K562 (cell line): ENCODE measurements around the gene CHD8. TPM values are rescaled to one million over a fixed set of nuclear protein-coding genes. Genes with fewer than 3 reads are reported as not detected.

Source experiments
- BRD4 ChIP-seq: fragments of 200-600 bp; sonication (generic); IDR thresholded peaks from 2 replicates; pipeline ENCODE4 v1.6.1; 2017; ENCODE audit warnings: inconsistent platforms
- CREB3 ChIP-seq: fragments of 450-650 bp; conservative IDR thresholded peaks from 2 replicates; pipeline ENCODE4 v1.6.1; 2016; ENCODE audit warnings: missing genetic modification characterization, low read depth, mild to moderate bottlenecking, missing compliant biosample characterization, moderate library complexity
- CREB3L1 ChIP-seq: fragments of 450-650 bp; IDR thresholded peaks from 2 replicates; pipeline ENCODE4 v1.6.1; 2014; ENCODE audit warnings: low read depth, mild to moderate bottlenecking, moderate library complexity, borderline replicate concordance
- E2F5 ChIP-seq: sonication (generic); formaldehyde crosslinking; IDR thresholded peaks from 2 replicates; pipeline ENCODE4 v1.8.0; 2022; ENCODE audit warnings: mild to moderate bottlenecking, missing genetic modification reagents
- FOXA3 ChIP-seq, 2 experiments: fragments of 450-650 bp in 1 of 2; sonication (generic) in 1 of 2; formaldehyde crosslinking; IDR thresholded peaks in 1 of 2; conservative IDR thresholded peaks in 1 of 2; 2 replicates each; pipeline versions ENCODE4 v1.4.0 to v1.8.0; 2020 to 2022; ENCODE audit warnings: mild to moderate bottlenecking in 2 of 2, missing genetic modification reagents in 1 of 2
- HOMEZ ChIP-seq: fragments of 250-450 bp; sonication (Bioruptor Pico); IDR thresholded peaks from 2 replicates; pipeline ENCODE4 v1.4.0; 2020; ENCODE audit warnings: mild to moderate bottlenecking, moderate library complexity
- KDM2B ChIP-seq: fragments of 250-450 bp; sonication (Bioruptor Pico); IDR thresholded peaks from 2 replicates; pipeline ENCODE4 v1.8.0; 2021; ENCODE audit warnings: mild to moderate bottlenecking, moderate library complexity
- KHSRP ChIP-seq: fragments of 450-650 bp; IDR thresholded peaks from 2 replicates; pipeline ENCODE4 v1.6.1; 2017
- NCOA1 ChIP-seq: fragments of 450-650 bp; IDR thresholded peaks from 2 replicates; pipeline ENCODE4 v1.6.1; 2016; ENCODE audit warnings: low read depth
- POU5F1 ChIP-seq: fragments of 150-350 bp; IDR thresholded peaks from 2 replicates; pipeline ENCODE4 v1.6.1; 2014; ENCODE audit warnings: borderline replicate concordance, low read length, low read depth, mild to moderate bottlenecking; ENCODE audit not compliant: partially characterized antibody
- SUPT5H ChIP-seq: fragments of 450-650 bp; IDR thresholded peaks from 2 replicates; pipeline ENCODE4 v1.6.1; 2016
- TAF15 ChIP-seq: fragments of 200-400 bp; formaldehyde crosslinking; IDR thresholded peaks from 2 replicates; pipeline ENCODE4 v1.6.1; 2017; ENCODE audit warnings: mild to moderate bottlenecking, low read depth, low read length, moderate library complexity
- THAP12 ChIP-seq: fragments of 250-450 bp; sonication (Bioruptor Pico); IDR thresholded peaks from 2 replicates; pipeline ENCODE4 v1.9.0; 2021; ENCODE audit warnings: mild to moderate bottlenecking, inconsistent platforms
- THRAP3 ChIP-seq: fragments of 450-650 bp; IDR thresholded peaks from 2 replicates; pipeline ENCODE4 v1.6.1; 2016; ENCODE audit warnings: mild to moderate bottlenecking, inconsistent platforms, borderline replicate concordance
- YY1 ChIP-seq, 3 experiments: IDR thresholded peaks; 2 replicates each; pipeline ENCODE4 v1.6.1; 2011; ENCODE audit warnings: low read length in 2 of 3, mild to moderate bottlenecking in 2 of 3, moderate library complexity in 2 of 3, borderline replicate concordance in 1 of 3, control low read depth in 1 of 3, low read depth in 1 of 3; ENCODE audit not compliant: insufficient read depth in 3 of 3, insufficient replicate concordance in 2 of 3, control insufficient read depth in 1 of 3, insufficient read length in 1 of 3; ENCODE audit errors: extremely low read depth in 1 of 3
- ZNF124 ChIP-seq: sonication (generic); formaldehyde crosslinking; IDR thresholded peaks from 2 replicates; pipeline ENCODE4 v1.8.1; 2022; ENCODE audit warnings: missing genetic modification reagents
- ZNF133 ChIP-seq: fragments of 250-450 bp; sonication (Bioruptor Pico); IDR thresholded peaks from 2 replicates; pipeline ENCODE4 v1.4.0; 2020; ENCODE audit warnings: mild to moderate bottlenecking
- ZNF354B ChIP-seq: fragments of 250-450 bp; sonication (Bioruptor Pico); IDR thresholded peaks from 2 replicates; pipeline ENCODE4 v1.4.0; 2020
- polyA plus RNA-seq, 8 experiments: library from polyadenylated mRNA; depleted of rRNA in 4 of 8; stranded (reverse) in 5 of 8; unstranded in 3 of 8; fragments of >200 nt; fragmentation: Nextera tagmentation in 2 of 8; fragmentation: Illumina TruSeq in 1 of 8; extraction: Ambion mirVana in 2 of 8; extraction: Trizol in 1 of 8; gene quantifications; 2 replicates each; pipeline versions ENCODE4 v1.2.1 to v1.2.3, GENCODE V29; 2011 to 2014; ENCODE audit warnings: inconsistent platforms in 1 of 8, missing spikeins in 1 of 8
- total RNA-seq, 7 experiments: library from RNA; depleted of rRNA in 6 of 7; stranded (reverse); fragments of >200 nt in 6 of 7; fragmentation: Illumina TruSeq in 2 of 7; extraction: Trizol in 2 of 7; gene quantifications; 2 replicates each; pipeline versions ENCODE4 v1.2.1 to v1.2.3, GENCODE V29; 2011 to 2021; ENCODE audit warnings: low replicate concordance in 1 of 7

CHD8 gene
- total and polyA plus RNA-seq, 9 of the 15 experiments (the other 6 are each of a cell fraction or from before 2014, with no cell fraction given), result 11.1 to 51.2 (median 32.8) TPM

- TF ChIP-seq THAP12 (CRISPR knock-in tag) (peak; percentile 43; the same call in 1 of the 2 replicates), HOMEZ (no peak), THRAP3 (no peak), KHSRP (no peak), ZNF133 (no peak), TAF15 (no peak), ZNF354B (CRISPR knock-in tag) (no peak), YY1 (IDR thresholded peaks at IDR 0.05; ENCODE audit: borderline replicate concordance in 1 of 3, control insufficient read depth in 1 of 3, extremely low read depth in 1 of 3, insufficient read depth in 3 of 3, insufficient read length in 1 of 3, insufficient replicate concordance in 2 of 3, low read depth in 1 of 3, low read length in 2 of 3) (peak in 2 of 3 experiments; percentile 6 to 57), E2F5 (no peak), CREB3L1 (0 out of 2 replicates have a peak, but pooled peaks have one; percentile 47), NCOA1 (no peak), CREB3 (tag) (no peak), SUPT5H (peak; percentile 71), BRD4 (no peak), POU5F1 (no peak), FOXA3 (CRISPR knock-in tag; conservative IDR thresholded peaks at IDR 0.05 in 1 of 2, IDR thresholded peaks at IDR 0.05 in 1 of 2) (no peak), KDM2B (no peak), ZNF124 (CRISPR knock-in tag) (no peak)
Observed at GRCh38 chr14:21383848-21384493, 72.0 kb downstream of the CHD8 start, which contains the start of gene SUPT16H (continued).
